NCI-H2081 treated with DMSO at 0.1 percent for 48 hours (cell line): ENCODE results near the gene MREG.

ENCODE experiments used
- DNase-seq: peaks from one replicate; lab custom pipeline; 2025; lab: John Stamatoyannopoulos, UW

MREG gene

DNA sequence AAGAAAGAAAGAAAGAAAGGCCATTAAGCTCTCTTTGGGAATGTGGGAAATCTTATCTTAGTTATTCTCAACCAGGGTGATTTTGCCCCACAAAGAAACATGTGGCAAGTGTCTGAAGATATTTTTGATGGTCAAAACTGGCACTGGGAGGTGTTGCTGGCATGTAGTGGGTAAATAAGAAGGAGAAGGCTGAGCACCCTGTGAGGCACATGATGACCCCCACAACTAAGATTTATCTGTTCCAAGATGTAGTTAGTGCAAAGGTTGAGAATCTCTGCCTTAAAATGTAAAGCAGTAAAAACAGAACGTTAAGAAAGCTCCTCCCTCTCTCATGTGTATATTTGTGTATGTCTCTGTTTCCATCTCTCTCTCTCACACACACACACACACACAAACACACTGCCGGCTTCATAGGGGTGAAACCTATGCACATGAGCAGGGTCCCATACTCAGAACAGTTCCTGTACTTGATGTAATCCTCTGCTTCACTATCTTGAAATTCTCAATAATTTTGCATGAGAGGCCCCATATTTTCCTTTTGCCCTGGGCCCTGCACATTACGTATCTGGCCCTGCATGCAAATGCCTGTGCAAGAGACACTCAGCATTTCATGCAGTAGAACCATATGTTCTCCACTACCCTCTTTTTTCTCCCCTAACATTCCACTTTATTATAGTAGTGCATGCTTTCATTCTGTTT lies 94.3 kb downstream of the MREG start:
- no peak for DNase-seq

DNA sequence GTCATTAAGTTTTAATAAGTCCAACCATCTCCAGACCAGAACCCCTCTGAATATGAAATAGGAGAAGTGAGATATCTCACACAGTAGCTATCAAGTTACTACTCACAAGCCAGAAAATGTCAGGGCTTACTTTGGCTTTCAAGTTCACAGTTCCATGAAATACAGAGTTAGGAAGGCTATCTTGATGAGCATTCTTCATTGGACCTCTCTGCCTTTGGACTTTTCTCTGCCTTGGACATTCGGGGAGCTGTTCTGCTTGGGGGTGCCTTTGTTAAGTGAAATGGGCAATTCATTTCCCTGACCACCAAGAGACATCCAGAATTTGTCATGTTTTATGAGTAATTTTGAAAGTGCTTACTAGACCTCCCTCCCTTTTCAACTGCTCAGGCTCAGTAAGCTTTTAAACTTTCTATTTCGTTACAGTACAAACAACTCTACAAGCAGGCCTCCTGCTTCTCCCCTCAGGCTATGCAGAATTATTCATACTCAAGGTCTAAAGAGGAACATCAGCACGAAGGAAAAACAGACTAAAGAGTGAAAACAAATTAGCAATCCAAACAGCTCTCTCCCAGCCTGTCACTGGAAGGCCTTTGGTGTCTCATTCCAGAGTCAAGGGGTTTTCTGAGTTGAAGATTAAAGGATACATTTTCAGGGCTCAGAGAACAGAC lies 95.3 kb downstream of the MREG start:
- DNase-seq, result no peak

DNA sequence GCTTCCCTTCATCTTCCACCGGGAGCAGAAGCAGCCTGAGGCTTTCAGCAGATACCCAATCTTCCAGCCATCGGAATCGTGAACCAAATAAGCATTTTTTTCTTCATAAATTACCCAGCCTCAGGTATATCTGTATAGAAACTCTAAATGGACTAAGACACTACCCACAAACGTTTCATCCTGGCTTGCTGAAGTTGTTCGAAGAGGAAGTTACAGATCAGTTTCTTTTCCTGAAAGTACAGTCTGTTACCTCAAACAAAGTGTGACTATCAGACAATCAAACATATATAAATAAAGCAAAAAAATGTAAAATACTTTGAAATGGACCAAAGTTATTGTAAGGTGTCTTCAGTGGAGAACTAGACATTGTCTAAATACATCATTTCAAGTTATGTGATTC lies 97.9 kb downstream of the MREG start:
- DNase-seq, result no peak

DNA sequence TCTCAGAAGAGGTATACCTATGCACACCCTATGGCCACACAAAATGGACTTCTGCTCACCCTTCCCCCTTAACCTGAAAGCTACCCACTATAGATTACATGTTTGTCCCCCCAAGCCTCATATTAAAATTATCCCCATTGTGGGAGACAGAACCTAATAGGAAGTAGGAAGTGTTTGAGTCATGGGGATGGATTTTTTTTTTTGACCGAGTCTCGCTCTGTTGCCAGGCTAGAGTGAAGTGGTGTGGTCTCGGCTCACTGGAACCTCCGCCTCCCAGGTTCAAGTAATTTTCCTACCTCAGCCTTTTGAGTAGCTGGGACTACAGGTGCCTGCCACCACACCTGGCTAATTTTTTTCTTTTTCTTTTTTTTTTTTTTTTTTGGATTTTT lies 98.6 kb downstream of the MREG start:
- DNase-seq, result no peak

DNA sequence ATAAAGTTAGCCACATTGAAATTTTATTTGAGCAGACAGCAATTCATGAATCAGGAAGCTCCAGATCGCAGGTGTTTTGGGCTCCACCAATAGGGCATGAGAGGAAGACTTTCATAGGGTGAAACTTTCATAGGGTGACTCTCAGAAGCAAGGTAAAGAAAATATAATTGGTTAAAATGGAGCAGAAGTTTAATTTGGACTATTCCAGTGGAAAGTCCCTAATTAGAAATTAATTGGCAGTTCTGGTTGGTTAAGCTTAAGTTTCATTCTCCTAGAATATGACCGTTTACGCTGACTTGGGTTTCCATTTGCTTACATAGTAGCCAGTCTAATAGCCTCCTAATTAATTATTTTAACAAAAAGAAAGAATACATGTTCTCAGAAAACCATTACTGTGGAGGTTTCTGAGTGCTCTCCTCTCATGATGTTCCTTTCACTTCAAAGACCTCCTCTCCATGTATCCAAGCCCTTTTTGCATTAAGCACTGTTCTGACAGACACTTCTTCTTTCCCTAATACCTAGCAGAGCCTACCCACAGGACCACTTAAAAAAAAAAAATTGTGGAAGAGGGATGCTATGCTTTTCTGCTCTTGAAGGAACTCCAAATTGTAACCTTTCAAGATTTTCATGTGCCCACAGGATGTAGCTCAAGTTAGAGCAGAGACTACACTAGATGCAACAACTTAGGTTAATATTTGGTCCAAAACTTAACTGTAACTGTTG lies 99.1 kb downstream of the MREG start:
- no peak for DNase-seq

DNA sequence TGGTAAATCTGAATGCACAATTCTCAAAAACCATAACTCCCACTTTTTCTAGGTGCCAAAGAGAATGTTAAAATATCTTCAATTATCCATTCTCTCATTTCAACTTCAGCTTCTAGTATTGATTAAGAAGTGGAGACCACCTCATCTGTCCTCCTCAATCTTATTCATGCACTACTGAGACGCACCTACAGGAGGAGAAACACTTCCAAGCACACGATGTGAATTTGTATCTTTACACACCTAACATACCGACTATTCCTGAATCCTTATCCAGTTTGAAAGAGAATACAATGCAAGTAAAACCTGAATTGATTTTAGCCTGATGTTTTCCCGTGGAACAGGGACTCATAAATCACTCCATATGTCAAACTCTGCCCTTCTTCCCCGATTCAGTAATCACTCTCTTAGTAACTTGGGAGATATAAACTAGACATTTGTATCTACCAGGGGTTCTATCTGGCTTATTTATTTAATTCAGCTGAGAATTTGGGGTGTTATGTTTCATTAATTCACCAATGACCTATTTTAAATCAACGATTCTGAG lies 101.0 kb downstream of the MREG start:
- DNase-seq, result no peak

DNA sequence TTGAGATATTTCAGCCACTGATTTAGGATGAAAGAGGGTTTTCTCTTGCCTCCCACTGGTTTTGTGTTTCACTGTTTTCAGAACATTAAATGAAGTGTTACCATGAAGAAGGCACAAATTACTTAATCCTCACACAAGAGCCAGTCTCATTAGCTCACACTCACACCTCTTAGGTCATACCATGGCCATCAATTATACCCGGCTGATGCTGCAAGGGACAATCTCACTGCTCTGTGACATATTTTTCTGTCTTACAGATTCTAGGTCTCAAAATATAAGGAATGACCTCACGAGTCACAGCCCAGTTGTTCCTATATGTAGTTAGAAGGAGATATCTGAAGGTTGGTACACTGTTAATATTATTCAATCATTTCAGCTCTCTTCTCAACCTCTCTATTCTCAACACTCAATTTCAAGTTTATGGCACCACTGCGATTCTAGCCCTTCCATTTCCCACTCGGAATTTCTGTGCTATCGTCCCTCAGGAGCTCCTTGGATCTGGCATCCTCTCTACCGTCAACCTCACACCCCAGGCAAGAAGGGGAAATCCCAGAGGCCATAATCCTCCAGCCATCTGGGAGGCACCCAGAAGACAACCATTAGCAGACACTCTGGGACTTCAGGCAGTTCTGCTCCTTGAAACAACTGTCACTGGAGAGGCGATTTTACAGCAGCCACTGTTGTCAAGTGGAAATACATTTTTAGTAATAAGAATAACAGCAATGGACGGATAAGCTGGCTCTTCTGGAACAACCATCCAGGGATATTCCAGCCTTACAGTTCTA lies 101.9 kb downstream of the MREG start:
- no peak for DNase-seq

DNA sequence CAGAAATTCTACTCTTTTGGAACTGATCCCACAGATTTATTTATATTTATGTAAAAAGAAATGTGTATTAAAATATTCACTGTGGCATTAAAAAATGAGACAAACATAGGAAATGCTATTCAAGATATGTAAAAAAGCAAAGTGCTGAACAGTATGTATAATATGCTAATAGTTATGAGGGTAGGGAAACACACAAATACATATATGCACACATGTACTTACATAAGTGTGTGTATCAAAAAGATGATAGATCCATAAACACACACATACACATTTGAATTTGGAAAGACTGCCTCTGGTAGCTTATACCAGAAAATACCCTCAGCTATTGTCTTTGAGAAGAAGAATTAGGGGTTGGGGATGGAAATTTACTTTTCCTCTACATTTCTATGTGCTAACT lies 103.2 kb downstream of the MREG start:
- DNase-seq, result no peak

DNA sequence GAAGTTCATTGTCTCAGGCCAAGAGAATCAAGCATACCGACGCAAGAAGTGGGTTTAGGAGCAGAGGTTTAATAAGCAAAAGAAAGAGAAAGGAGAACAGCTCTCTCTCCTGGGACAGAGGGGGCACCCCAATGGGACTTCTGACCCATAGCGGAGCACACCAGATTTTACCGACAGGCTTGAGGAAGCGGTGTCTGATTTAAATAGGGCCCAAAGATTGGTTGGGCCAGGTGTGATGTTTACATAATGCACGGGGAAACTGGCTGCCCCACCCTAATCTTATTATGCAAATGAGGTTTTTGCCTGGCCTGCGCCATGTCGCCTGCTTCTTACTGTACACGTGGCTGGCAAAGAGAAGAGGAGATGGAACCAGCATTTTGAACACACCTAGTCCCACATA lies 106.2 kb downstream of the MREG start:
- no peak for DNase-seq

DNA sequence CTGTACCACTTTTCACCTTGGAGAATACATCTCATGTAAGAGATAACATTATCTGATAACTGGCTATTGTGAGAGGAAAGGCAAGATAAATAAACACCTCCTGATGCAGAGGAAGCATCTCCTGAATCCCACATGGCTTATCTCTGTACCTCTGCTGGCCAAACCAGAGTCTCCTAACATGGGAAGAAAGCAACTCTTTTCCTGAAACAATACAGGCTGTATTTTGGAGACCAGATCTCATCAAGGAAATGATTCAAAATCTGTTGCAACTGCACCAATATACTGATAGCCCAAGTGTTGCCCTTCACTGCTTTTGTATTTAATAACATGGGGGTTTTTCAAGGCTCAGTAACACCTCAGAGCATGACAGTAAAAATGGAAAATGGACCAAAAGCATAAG lies 106.9 kb downstream of the MREG start:
- DNase-seq, result no peak

DNA sequence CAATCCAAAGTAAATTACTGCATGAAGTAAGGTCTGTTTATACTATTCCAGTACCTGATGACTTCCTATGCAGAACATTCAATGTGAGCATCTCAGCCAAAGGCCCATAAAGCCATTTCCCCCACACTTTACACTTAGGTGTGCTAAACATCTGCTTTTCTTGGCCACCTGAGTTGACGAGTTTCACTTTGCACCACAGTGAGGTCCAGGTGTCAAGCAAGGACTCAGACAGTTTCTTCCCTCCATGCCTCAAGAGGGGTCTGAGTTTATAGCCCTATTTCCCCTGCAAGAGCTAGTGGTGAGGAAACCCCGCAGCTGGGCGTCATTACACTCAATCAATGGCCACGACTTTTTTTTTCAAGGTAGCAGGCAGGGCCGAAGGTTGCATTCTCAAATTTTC lies 107.7 kb downstream of the MREG start:
- DNase-seq, result no peak

DNA sequence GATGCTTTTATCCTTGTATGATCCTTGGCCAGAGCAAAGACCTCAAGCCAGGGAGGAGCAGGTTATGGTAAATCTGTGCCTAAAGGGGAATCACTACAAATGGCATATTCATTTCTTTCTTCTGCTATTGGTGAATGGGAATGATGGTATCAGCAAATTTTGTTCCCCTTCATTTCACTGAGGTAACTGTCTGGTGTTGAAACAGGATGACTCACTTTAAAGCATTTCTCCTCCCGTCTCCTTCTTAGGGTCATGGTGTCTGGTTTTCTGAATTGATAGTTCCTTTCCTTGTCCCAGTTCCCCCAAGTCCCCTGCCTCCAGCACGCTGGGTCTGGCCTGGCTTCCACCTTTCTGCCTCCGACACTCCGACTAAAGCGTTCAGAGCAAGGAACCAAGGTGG lies 109.2 kb downstream of the MREG start:
- no peak for DNase-seq

DNA sequence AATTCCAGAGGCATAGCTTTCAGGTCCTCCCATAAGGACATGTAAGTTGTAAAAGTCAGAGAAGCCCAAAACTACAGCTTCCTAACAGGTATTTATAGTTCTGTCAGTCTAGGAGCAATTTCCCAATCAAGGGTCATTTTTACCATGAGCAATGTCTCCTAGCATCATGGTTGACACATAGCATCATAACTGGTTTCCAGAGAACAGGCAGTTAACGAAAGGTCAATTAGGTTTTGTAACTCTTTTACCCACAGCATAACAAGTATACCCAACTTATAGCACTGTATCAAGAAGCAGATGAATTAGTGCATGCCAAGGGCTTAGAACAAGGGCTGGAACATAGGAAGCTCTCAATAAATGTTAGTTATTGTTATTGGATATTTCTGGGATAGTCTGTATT lies 110.1 kb downstream of the MREG start:
- no peak for DNase-seq

DNA sequence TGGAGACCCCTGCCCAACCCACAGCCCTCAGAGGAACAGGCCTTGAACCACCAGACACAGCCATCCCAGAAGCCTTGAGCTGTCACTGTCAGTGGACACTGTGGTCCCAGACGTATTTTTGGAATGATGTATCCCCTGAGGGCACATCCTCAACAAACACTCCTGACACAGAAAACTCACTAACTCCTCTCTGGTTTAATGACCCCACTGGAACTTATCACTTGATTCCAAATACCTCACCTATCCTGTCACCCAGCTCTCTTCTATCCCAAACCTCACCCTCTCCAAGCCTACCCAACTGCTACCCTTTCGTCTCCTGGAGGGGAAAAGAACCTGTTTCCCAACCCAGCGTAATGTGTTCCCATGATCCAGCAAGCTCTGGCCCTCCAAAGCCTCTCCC lies 111.6 kb downstream of the MREG start:
- DNase-seq, result no peak

DNA sequence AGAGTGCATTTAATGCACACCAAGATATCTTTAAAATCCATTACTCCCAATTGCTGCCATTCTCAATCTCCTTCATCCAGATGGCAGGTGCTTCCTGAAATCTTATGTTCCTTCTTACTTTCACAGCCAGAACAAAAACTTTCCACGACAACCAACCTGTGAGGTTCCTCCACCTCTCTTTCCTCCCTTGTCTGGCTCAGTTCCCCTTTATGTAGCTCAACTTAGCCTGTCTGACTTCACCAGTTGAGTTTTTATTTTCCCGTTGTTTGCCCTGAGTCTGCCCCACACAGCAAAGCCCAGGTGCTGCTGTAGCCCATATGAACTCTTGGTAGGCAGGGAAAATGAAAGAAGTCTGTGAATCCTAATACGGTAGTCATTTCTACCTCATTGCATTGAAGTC lies 112.5 kb downstream of the MREG start:
- no peak for DNase-seq

DNA sequence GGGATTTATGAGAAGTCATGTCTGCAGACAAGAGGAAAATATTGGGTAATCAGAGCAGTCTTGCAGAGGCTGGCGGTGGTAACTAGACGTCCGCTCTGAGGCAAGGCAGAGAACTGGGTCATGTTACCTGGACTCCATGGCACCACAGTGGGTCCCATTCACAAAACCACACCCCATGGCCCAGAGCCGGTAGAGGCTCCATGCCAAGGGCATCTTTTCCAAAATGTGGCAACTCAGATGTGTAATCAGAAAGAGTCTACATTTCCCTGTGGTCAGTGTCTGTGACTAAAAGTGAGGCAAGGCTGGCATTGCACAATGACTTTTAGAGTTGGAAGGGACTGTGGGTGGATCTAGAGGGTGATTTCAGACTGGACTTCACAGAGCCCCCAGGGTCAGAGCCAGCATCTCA lies 113.1 kb downstream of the MREG start:
- DNase-seq, result no peak

DNA sequence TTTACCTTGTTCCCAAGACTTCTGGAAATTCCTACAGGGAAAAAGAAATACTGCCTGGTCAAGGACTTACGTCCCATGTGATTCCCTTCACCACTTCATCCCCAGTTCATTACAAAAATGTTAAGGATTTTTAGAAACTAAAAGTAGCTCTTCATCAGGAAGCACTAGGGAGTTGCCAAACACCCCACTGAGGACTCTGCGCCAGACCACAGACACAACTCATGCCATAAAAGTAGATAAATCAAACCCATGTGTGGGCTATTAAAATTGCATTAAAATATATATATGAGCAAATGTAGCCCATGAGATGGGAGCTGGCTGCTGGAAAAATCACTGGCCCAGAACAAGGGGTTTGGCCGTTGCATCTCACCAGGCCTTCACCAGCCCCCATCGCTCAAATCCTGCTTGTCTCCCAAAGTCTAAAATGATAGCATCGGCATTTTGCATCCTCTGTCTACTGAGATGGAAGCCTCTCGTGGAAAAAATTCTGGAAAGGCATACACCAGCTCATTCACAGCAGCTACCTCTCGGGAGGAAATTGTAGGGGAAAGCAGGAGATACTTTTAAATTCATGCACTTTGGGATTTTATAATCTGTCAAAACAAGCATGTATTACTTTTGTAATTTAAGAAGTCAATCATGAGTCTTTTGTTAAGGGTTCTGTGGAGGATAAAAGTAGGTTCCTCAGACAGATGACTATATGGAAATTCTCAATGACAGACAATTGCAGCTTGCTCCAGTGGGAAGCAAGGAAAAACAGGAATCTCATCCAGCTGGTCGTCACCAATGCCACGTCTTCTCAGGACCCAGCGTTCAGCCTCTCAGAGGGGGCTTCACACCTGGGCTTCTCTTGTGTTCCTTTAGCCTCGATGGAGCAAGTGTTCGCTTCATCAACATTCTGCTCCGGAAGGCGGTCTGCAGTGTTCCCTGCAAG lies 113.9 kb downstream of the MREG start:
- DNase-seq, result no peak

DNA sequence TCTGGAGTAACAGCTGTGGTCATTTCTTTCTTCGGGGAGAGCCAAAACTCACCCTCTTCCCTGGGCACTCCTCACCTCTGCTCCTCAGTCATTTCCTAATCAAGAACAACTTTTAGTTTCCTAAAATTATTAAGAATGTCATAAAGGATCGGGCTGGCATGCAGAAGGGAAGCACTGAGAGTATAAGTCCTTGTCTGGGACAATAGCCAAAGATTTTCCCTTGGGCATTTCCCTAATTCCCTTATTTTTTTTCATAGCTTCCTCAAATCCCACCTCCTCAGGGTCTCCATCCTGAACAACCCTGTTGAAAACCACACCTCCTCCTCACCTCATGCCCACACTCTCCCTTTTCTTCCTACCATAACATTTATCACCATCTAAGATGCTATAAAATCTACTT lies 115.0 kb downstream of the MREG start:
- no peak for DNase-seq

DNA sequence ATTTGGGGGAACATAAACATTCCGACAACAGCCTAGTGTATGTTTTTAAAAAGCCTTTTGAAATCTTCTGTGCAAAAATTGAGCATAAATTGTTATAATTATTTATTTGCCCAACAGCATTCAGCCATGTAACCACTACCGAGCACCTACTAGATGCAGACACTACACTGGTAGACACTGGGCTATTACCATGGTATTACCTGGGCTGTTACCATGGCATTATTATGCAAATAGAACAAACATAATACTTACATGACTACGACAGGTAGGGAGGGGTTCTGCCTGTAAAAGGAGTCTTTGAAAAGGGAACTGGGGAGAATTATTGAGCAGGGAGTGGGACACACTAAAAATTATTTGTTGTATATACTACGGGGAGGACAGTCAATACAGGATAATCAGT lies 116.4 kb downstream of the MREG start:
- DNase-seq, result no peak

DNA sequence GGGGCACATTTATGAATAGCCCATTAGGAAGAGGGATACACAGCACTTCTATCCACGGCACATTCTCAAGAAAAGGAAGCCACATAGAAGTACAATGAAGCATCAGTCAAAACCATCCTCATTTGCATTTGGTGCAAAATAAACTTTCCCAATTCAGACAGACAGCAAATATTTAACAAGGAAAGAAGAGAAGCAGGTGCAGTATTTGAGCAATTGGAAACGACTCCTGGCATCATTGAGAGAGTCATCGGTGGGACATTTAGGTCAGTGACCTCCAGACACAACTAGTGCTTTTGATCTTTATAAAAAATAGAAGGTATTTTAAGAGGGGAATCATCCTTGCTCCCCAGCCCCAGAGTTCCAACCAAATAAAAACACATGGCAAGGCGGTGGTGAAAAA lies 118.0 kb downstream of the MREG start:
- DNase-seq, result no peak
